ENCODE measurements around the gene ARHGEF4.

GRCh38 chr2:130877258-130877657 lies 40.5 kb downstream of the ARHGEF4 start:
- TF ChIP-seq CTCF (optimal IDR thresholded peaks at IDR 0.05 in 1 of 3, IDR thresholded peaks at IDR 0.05 in 1 of 3, conservative IDR thresholded peaks at IDR 0.05 in 1 of 3; ENCODE audit: extremely low read depth in 1 of 3, insufficient read depth in 2 of 3, low read length in 3 of 3) (no peak), EZH2 (IDR thresholded peaks at IDR 0.05; ENCODE audit: low read length) (no peak)

Measured in keratinocyte (primary cell).